Liver (tissue), 9 donors: ENCODE data around the gene LCE2B. TPM values are rescaled to one million over a fixed set of nuclear protein-coding genes. Genes with fewer than 3 reads are reported as not detected.
"Not testable (repeated sequence)": the region's sequence is repeated elsewhere in the genome, so short reads cannot be mapped to it uniquely, and the experiment has no call there.

Source experiments
- DNase-seq: peaks from one replicate; pipeline ENCODE4 v3.0.0-alpha.2; 2017; ENCODE audit warnings: low spot score
- H3K27ac ChIP-seq, 2 donors: one replicate each; pipeline ENCODE4 v1.7.0; 2013; ENCODE audit warnings: inconsistent platforms in 2 of 2, low read length in 2 of 2, control low read depth in 1 of 2, low read depth in 1 of 2, mild to moderate bottlenecking in 1 of 2
- H3K27me3 ChIP-seq, 4 donors: one replicate each; pipeline versions ENCODE4 v1.6.1 to v1.7.0; 2013; ENCODE audit warnings: low read length in 3 of 4, inconsistent platforms in 1 of 4, mild to moderate bottlenecking in 1 of 4, moderate library complexity in 1 of 4; ENCODE audit not compliant: control insufficient read depth in 4 of 4, insufficient read depth in 4 of 4
- H3K36me3 ChIP-seq, 4 donors: one replicate each; pipeline versions ENCODE4 v1.6.1 to v1.7.0; 2013; ENCODE audit warnings: low read length in 3 of 4, mild to moderate bottlenecking in 3 of 4, low read depth in 1 of 4, moderate library complexity in 1 of 4; ENCODE audit not compliant: control insufficient read depth in 4 of 4, insufficient read depth in 3 of 4
- H3K4me1 ChIP-seq, 4 donors: one replicate each; pipeline versions ENCODE4 v1.6.1 to v1.7.0; 2013; ENCODE audit warnings: low read length in 3 of 4, mild to moderate bottlenecking in 3 of 4, moderate library complexity in 1 of 4; ENCODE audit not compliant: control insufficient read depth in 4 of 4, insufficient read depth in 4 of 4
- H3K4me3 ChIP-seq, 3 donors: one replicate each; pipeline versions ENCODE4 v1.6.1 to v1.7.0; 2013; ENCODE audit warnings: low read length in 3 of 3, control low read depth in 1 of 3, low read depth in 1 of 3, mild to moderate bottlenecking in 1 of 3
- H3K9ac ChIP-seq, 2 donors: one replicate each; pipeline ENCODE4 v1.7.0; 2013; ENCODE audit warnings: low read length in 2 of 2, mild to moderate bottlenecking in 2 of 2, moderate library complexity in 2 of 2, control low read depth in 1 of 2, low read depth in 1 of 2
- H3K9me3 ChIP-seq, 4 donors: one replicate each; pipeline versions ENCODE4 v1.6.1 to v1.7.0; 2013; ENCODE audit warnings: low read length in 3 of 4; ENCODE audit not compliant: control insufficient read depth in 4 of 4
- CTCF ChIP-seq: fragments of 150-350 bp; IDR thresholded peaks from 2 replicates; pipeline ENCODE4 v1.5.1; 2017; ENCODE audit warnings: improper control_type of control experiment, low read depth, low read length; ENCODE audit not compliant: missing input control
- FOXA1 ChIP-seq: IDR thresholded peaks from 2 replicates; pipeline ENCODE4 v1.6.1; 2016; ENCODE audit warnings: antibody characterized with exemption
- FOXA2 ChIP-seq: IDR thresholded peaks from 2 replicates; pipeline ENCODE4 v1.6.1; 2016; ENCODE audit warnings: antibody characterized with exemption
- GABPA ChIP-seq, 2 donors: IDR thresholded peaks in 1 of 2; conservative IDR thresholded peaks in 1 of 2; 2 replicates each; pipeline ENCODE4 v1.6.1; 2016; ENCODE audit warnings: antibody characterized with exemption in 2 of 2, mild to moderate bottlenecking in 1 of 2, moderate library complexity in 1 of 2
- HNF4A ChIP-seq, 2 donors: conservative IDR thresholded peaks; 2 replicates each; pipeline ENCODE4 v1.6.1; 2016; ENCODE audit warnings: antibody characterized with exemption in 2 of 2, mild to moderate bottlenecking in 2 of 2
- HNF4G ChIP-seq: IDR thresholded peaks from 2 replicates; pipeline ENCODE4 v1.6.1; 2016; ENCODE audit warnings: antibody characterized with exemption
- NR2F2 ChIP-seq: IDR thresholded peaks from 2 replicates; pipeline ENCODE4 v1.6.1; 2016; ENCODE audit warnings: antibody characterized with exemption
- RAD21 ChIP-seq, 2 donors: IDR thresholded peaks; 2 replicates each; pipeline ENCODE4 v1.6.1; 2016; ENCODE audit warnings: antibody characterized with exemption in 2 of 2, mild to moderate bottlenecking in 2 of 2
- REST ChIP-seq: IDR thresholded peaks from 2 replicates; pipeline ENCODE4 v1.6.1; 2016; ENCODE audit warnings: antibody characterized with exemption, mild to moderate bottlenecking
- RXRA ChIP-seq, 2 donors: IDR thresholded peaks; 2 replicates each; pipeline ENCODE4 v1.6.1; 2017 to 2018; ENCODE audit warnings: antibody characterized with exemption in 2 of 2, mild to moderate bottlenecking in 1 of 2
- SP1 ChIP-seq: IDR thresholded peaks from 2 replicates; pipeline ENCODE4 v1.6.1; 2018; ENCODE audit warnings: antibody characterized with exemption, mild to moderate bottlenecking
- TAF1 ChIP-seq: conservative IDR thresholded peaks from 2 replicates; pipeline ENCODE4 v1.6.1; 2016; ENCODE audit warnings: antibody characterized with exemption, mild to moderate bottlenecking
- YY1 ChIP-seq: IDR thresholded peaks from 2 replicates; pipeline ENCODE4 v1.6.1; 2016; ENCODE audit warnings: antibody characterized with exemption, mild to moderate bottlenecking
- ZBTB33 ChIP-seq: IDR thresholded peaks from 2 replicates; pipeline ENCODE4 v1.6.1; 2016; ENCODE audit warnings: antibody characterized with exemption
- WGBS: extraction: QIAGEN DNeasy Blood & Tissue Kit; methylation state at CpG from one replicate; pipeline ENCODE4 v1.1.7; 2013; 5-methylcytosine and 5-hydroxymethylcytosine counted together
- polyA plus RNA-seq, 2 donors: library from polyadenylated mRNA; stranded (reverse) in 1 of 2; unstranded in 1 of 2; fragments of 200-250 nt in 1 of 2; fragments of >200 nt in 1 of 2; fragmentation: Nextera tagmentation in 1 of 2; extraction: Ambion mirVana in 1 of 2; gene quantifications; one replicate each; pipeline versions ENCODE4 v1.2.1 to v1.2.3, GENCODE V29; 2013 to 2015
- total RNA-seq, 2 donors: library from RNA; depleted of rRNA; stranded (reverse); fragments of >200 nt; gene quantifications; one replicate each; pipeline ENCODE4 v1.2.3, GENCODE V29; 2014
- donor health status: healthy.
- donor health status: healthy.
- donor health status: healthy.
- donor health status: healthy.
- donor health status: healthy.

Gene LCE2B
- total RNA-seq (not detected), polyA plus RNA-seq (not detected)

GRCh38 chr1:152685823-152686222 is at the start of gene LCE2B:
TSS of gene LCE2B (plus strand) at chr1:152686123. CDS start at chr1:152686844, 721 bp downstream.
- H3K4me1 ChIP-seq, H3K36me3 ChIP-seq, H3K4me3 ChIP-seq, H3K27me3 ChIP-seq, H3K9me3 ChIP-seq, H3K9ac ChIP-seq, H3K27ac ChIP-seq, DNase-seq: not testable (repeated sequence)
- 77% methylated on average over 4 of the region's 4 CpGs for WGBS

- H3K27ac ChIP-seq = no peak overlapping the region
- no peaks in the 10 kb centered on the region for H3K36me3 ChIP-seq
- H3K9me3 ChIP-seq = peaks cover 0 to 4% (median 1%) of the 10 kb centered on the region in 4 donors
- DNase-seq = no peak
- TF ChIP-seq GABPA (IDR thresholded peaks at IDR 0.05 in 1 of 2, conservative IDR thresholded peaks at IDR 0.05 in 1 of 2) (no peak), ZBTB33 (no peak), REST (no peak), FOXA2 (no peak), CTCF (no peak), SP1 (no peak), HNF4G (no peak), NR2F2 (no peak), FOXA1 (no peak), YY1 (no peak), RXRA (IDR thresholded peaks at IDR 0.05) (no peak), RAD21 (IDR thresholded peaks at IDR 0.05) (no peak), HNF4A (conservative IDR thresholded peaks at IDR 0.05) (no peak), TAF1 (no peak)
- no peaks in the 10 kb centered on the region for H3K27me3 ChIP-seq
- 75% methylated on average over 1 of the region's 1 CpG for WGBS
- no peak overlapping the region for H3K4me3 ChIP-seq
- no peaks in the 10 kb centered on the region for H3K4me1 ChIP-seq
- H3K9ac ChIP-seq = no peak overlapping the region
Measured at GRCh38 chr1:152640351-152640750, 45.6 kb upstream of the LCE2B start.
